ENCODE measurements around the gene ACTR3C. TPM values are rescaled to one million over a fixed set of nuclear protein-coding genes. Genes with fewer than 3 reads are reported as not detected.

Gene ACTR3C
- not detected in 2 replicates for total RNA-seq (2014; rRNA removed; shearing (Covaris generic))
- polyA plus RNA-seq (2015; cell fraction: cytosol; rRNA removed): not detected in 2 replicates
- polyA plus RNA-seq (2015; cell fraction: nucleus; rRNA removed): not detected in 2 replicates

- no peak for DNase-seq (ENCODE audit: low read depth)
These were observed at the start of gene ACTR3C, which contains the start of gene LRRC61 for GRCh38 chr7:150322833-150323681. Gene ACTR3C (minus strand): TSS chr7:150323545. CDS start chr7:150295296, 28,249 bp downstream. Gene LRRC61 (plus strand): TSS chr7:150323355. CDS start chr7:150336862, 13,507 bp downstream.

- DNase-seq (ENCODE audit: low read depth): no peak
These were observed 49.1 kb upstream of the ACTR3C start for GRCh38 chr7:150372271-150373048.

- DNase-seq (ENCODE audit: low read depth): no peak
These were observed 48.6 kb upstream of the ACTR3C start for GRCh38 chr7:150371996-150372270.

GRCh38 chr7:150371131-150371995, 48.0 kb upstream of the ACTR3C start:
- DNase-seq (ENCODE audit: low read depth): no peak

GRCh38 chr7:150370612-150371071, 47.3 kb upstream of the ACTR3C start:
- DNase-seq (ENCODE audit: low read depth): no peak

- DNase-seq (ENCODE audit: low read depth): no peak
These were observed 46.6 kb upstream of the ACTR3C start for GRCh38 chr7:150369748-150370501.

- peak; percentile 53 for DNase-seq (ENCODE audit: low read depth)
These were observed 45.8 kb upstream of the ACTR3C start for GRCh38 chr7:150368884-150369747.

GRCh38 chr7:150368096-150368883, 44.9 kb upstream of the ACTR3C start, which contains the start of gene REPIN1:
Gene REPIN1 (plus strand): TSS chr7:150368822. CDS start chr7:150369712, 890 bp downstream.
- peak; percentile 65 for DNase-seq (ENCODE audit: low read depth)

GRCh38 chr7:150367677-150368095, 44.3 kb upstream of the ACTR3C start:
- no peak for DNase-seq (ENCODE audit: low read depth)

- DNase-seq (ENCODE audit: low read depth): no peak
These were observed 42.5 kb upstream of the ACTR3C start for GRCh38 chr7:150365673-150366398.

- no peak for DNase-seq (ENCODE audit: low read depth)
These were observed 41.8 kb upstream of the ACTR3C start for GRCh38 chr7:150365194-150365593.

GRCh38 chr7:150363872-150364271, 40.5 kb upstream of the ACTR3C start:
- no peak for DNase-seq (ENCODE audit: low read depth)

GRCh38 chr7:150363370-150363769, 40.0 kb upstream of the ACTR3C start:
- peak; percentile 42 for DNase-seq (ENCODE audit: low read depth)

GRCh38 chr7:150361807-150362621, 38.7 kb upstream of the ACTR3C start:
- no peak for DNase-seq (ENCODE audit: low read depth)

- DNase-seq (ENCODE audit: low read depth): no peak
These were observed 38.1 kb upstream of the ACTR3C start for GRCh38 chr7:150361402-150361801.

- no peak for DNase-seq (ENCODE audit: low read depth)
These were observed 37.2 kb upstream of the ACTR3C start for GRCh38 chr7:150360363-150361058.
